ENCODE data around the gene CHN2. TPM values are rescaled to one million over a fixed set of nuclear protein-coding genes. Genes with fewer than 3 reads are reported as not detected.

Gene CHN2
- polyA plus RNA-seq, 1 donor from 2014 or later: 136 TPM

DNA sequence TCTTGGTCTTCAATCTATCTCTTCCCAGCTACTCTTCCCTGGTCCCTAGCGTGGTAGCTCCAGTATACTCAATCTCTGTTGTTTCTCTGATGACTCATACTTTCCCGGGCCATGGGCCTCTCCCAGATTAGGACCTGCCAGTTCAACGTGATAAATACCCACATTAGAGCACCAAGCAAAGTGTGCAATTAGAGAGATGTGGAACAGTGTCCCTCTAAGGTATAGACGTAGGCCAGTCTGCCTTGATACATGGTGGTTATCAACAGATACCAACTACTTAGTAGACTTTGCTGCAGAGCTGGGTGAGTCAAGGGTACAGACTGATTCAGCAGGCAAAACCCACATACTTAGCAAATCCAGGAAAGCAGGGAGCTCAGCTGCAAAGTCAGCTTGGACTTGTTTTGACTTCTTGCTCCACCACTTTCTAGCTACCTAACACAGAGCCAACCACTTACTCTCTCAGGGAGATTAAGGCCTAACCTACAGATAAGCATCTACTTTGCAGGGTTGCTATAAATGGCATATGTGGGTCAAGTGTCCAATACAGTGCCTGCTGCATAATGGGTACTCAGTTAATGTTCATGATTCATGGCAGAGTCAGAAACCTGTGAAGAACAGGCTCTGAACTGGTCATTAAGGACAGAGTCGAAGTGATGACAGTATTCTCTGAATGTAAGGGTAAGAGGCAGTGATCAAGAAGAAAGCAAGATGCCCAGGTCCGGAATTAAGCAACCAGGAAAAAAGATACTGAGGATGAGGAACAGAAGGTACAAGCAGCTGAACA lies 176.1 kb downstream of the CHN2 start:
- Histone ChIP-seq H3K27me3 (ENCODE audit: insufficient read depth, low read depth, low read length) (no peaks in the 10 kb centered on the region), H3K4me3 (ENCODE audit: low read length) (no peak overlapping the region), H3K4me2 (ENCODE audit: low read length) (no peak overlapping the region), H3K9me3 (ENCODE audit: low read length) (no peaks in the 10 kb centered on the region), H4K20me1 (ENCODE audit: insufficient read depth) (no peaks in the 10 kb centered on the region), H3K79me2 (replicated peaks; ENCODE audit: insufficient read depth, low read length) (no peaks in the 10 kb centered on the region), H2AFZ (ENCODE audit: low read depth, low read length) (no peak overlapping the region), H3K36me3 (ENCODE audit: insufficient read depth, low read length) (peaks cover 5% of the 10 kb centered on the region), H3K9me2 (ENCODE audit: insufficient read depth, low read length) (no peaks in the 10 kb centered on the region), H3K9ac (ENCODE audit: low read length) (no peak overlapping the region), H3F3A (ENCODE audit: insufficient read depth, low read length, poor library complexity, severe bottlenecking) (no peaks in the 10 kb centered on the region), H3K27ac (ENCODE audit: low read length) (no peak overlapping the region)
- TF ChIP-seq EZH2 (IDR thresholded peaks at IDR 0.05; ENCODE audit: borderline replicate concordance, insufficient read depth, low read length, poor library complexity, severe bottlenecking) (no peak), RAD21 (conservative IDR thresholded peaks at IDR 0.05) (no peak), CTCF (IDR thresholded peaks at IDR 0.05; ENCODE audit: poor library complexity, severe bottlenecking) (no peak), EP300 (conservative IDR thresholded peaks at IDR 0.05; ENCODE audit: poor library complexity, severe bottlenecking) (no peak), POLR2AphosphoS5 (IDR thresholded peaks at IDR 0.05) (no peak), SMC3 (conservative IDR thresholded peaks at IDR 0.05; ENCODE audit: poor library complexity) (no peak), TAF1 (IDR thresholded peaks at IDR 0.05; ENCODE audit: low read depth) (no peak), MXI1 (conservative IDR thresholded peaks at IDR 0.05; ENCODE audit: poor library complexity, severe bottlenecking) (no peak)
- TF ChIP-seq, protein P1, sequence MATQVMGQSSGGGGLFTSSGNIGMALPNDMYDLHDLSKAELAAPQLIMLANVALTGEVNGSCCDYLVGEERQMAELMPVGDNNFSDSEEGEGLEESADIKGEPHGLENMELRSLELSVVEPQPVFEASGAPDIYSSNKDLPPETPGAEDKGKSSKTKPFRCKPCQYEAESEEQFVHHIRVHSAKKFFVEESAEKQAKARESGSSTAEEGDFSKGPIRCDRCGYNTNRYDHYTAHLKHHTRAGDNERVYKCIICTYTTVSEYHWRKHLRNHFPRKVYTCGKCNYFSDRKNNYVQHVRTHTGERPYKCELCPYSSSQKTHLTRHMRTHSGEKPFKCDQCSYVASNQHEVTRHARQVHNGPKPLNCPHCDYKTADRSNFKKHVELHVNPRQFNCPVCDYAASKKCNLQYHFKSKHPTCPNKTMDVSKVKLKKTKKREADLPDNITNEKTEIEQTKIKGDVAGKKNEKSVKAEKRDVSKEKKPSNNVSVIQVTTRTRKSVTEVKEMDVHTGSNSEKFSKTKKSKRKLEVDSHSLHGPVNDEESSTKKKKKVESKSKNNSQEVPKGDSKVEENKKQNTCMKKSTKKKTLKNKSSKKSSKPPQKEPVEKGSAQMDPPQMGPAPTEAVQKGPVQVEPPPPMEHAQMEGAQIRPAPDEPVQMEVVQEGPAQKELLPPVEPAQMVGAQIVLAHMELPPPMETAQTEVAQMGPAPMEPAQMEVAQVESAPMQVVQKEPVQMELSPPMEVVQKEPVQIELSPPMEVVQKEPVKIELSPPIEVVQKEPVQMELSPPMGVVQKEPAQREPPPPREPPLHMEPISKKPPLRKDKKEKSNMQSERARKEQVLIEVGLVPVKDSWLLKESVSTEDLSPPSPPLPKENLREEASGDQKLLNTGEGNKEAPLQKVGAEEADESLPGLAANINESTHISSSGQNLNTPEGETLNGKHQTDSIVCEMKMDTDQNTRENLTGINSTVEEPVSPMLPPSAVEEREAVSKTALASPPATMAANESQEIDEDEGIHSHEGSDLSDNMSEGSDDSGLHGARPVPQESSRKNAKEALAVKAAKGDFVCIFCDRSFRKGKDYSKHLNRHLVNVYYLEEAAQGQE (IDR thresholded peaks at IDR 0.05; ENCODE audit: borderline replicate concordance): no peak

DNA sequence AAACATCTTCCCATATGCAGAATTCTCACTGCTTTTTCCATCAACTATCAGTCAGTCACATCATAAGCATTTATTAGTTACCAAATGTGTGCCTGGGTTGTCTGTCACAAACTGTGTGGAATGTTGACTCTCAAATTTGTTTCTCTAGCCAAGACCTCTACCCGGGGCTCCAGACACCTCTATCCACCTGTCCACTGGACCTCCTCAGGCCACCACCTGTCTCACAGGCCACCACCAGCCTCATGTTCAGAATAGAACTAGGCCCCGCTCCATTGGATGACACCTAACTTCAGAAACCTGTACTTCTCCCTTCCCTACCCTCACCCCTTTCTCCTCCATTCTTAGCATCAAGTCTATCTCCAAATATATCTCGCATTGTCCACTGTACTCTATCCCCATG lies 176.9 kb downstream of the CHN2 start:
- H3K9me3 ChIP-seq (ENCODE audit: low read length): no peaks in the 10 kb centered on the region
- no peak overlapping the region for H3K4me2 ChIP-seq (ENCODE audit: low read length)
- no peaks in the 10 kb centered on the region for H4K20me1 ChIP-seq (ENCODE audit: insufficient read depth)
- no peak overlapping the region for H2AFZ ChIP-seq (ENCODE audit: low read depth, low read length)
- H3F3A ChIP-seq (ENCODE audit: insufficient read depth, low read length, poor library complexity, severe bottlenecking): no peaks in the 10 kb centered on the region
- H3K36me3 ChIP-seq (ENCODE audit: insufficient read depth, low read length): peaks cover 7% of the 10 kb centered on the region
- no peaks in the 10 kb centered on the region for H3K79me2 ChIP-seq (replicated peaks; ENCODE audit: insufficient read depth, low read length)
- no peak for TF ChIP-seq EZH2 (IDR thresholded peaks at IDR 0.05; ENCODE audit: borderline replicate concordance, insufficient read depth, low read length, poor library complexity, severe bottlenecking)
- TF ChIP-seq, protein P1 (IDR thresholded peaks at IDR 0.05; ENCODE audit: borderline replicate concordance): no peak
- TF ChIP-seq MXI1 (conservative IDR thresholded peaks at IDR 0.05; ENCODE audit: poor library complexity, severe bottlenecking): no peak
- TF ChIP-seq SMC3 (conservative IDR thresholded peaks at IDR 0.05; ENCODE audit: poor library complexity): no peak
- no peak for TF ChIP-seq EP300 (conservative IDR thresholded peaks at IDR 0.05; ENCODE audit: poor library complexity, severe bottlenecking)
- TF ChIP-seq CTCF (IDR thresholded peaks at IDR 0.05; ENCODE audit: poor library complexity, severe bottlenecking): no peak
- no peak for TF ChIP-seq POLR2AphosphoS5 (IDR thresholded peaks at IDR 0.05)
- TF ChIP-seq TAF1 (IDR thresholded peaks at IDR 0.05; ENCODE audit: low read depth): no peak
- TF ChIP-seq RAD21 (conservative IDR thresholded peaks at IDR 0.05): no peak
- no peak overlapping the region for H3K4me3 ChIP-seq (ENCODE audit: low read length)
- H3K9ac ChIP-seq (ENCODE audit: low read length): no peak overlapping the region
- H3K27ac ChIP-seq (ENCODE audit: low read length): no peak overlapping the region
- no peaks in the 10 kb centered on the region for H3K27me3 ChIP-seq (ENCODE audit: insufficient read depth, low read depth, low read length)
- H3K9me2 ChIP-seq (ENCODE audit: insufficient read depth, low read length): no peaks in the 10 kb centered on the region
